Measurements from ENCODE around the gene LTBP1.
A peak's percentile ranks its signal among the peaks of the same experiment; 100 is the strongest.
"Not testable (repeated sequence)": the region's sequence is repeated elsewhere in the genome, so short reads cannot be mapped to it uniquely, and the experiment has no call there.

LTBP1 gene

GRCh38 chr2:33042265-33042664, 95.5 kb downstream of the LTBP1 start:
- DNase-seq (ENCODE audit: low read depth): no peak

DNA sequence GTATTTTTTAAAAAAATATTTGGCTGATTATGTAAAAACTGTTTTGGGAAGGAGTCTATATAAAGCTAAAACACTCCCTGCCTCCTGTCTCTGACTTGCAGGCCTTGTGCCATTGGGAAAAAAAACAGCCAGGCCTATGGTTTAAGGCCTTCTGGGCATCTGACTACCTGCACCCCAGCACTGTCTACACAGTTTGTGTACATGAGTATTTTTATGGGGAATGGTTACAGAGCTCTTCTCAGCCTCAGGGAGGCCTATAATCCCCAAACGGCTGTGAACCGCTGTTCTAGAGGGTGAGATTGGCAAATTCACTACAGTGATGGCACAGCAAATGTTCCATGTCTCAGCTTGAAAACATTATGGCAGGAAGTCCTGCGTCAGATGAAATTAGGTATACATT, 96.1 kb downstream of the LTBP1 start:
- DNase-seq (ENCODE audit: low read depth): no peak

DNA sequence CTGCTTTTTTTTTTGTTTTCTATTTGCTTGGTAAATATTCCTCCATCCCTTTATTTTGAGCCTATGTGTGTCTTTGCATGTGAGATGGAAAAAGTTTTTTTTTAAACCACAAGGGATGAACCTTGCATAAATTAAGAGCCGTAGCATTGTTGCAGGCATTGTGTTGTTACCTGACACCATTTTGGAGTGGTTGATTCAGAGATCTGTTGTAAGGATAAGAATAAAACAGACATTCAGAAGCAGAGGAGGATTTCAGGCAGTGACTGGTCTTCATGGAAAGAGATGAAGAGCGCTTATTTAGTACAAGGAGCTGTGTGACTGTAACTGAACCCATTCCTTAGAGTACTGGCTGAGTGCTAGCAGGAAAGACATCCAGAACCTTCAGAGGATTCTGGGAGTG, 101.2 kb downstream of the LTBP1 start:
- no peak for DNase-seq (ENCODE audit: low read depth)

GRCh38 chr2:33051586-33052360, 105.0 kb downstream of the LTBP1 start:
- no peak for DNase-seq (ENCODE audit: low read depth)

DNA sequence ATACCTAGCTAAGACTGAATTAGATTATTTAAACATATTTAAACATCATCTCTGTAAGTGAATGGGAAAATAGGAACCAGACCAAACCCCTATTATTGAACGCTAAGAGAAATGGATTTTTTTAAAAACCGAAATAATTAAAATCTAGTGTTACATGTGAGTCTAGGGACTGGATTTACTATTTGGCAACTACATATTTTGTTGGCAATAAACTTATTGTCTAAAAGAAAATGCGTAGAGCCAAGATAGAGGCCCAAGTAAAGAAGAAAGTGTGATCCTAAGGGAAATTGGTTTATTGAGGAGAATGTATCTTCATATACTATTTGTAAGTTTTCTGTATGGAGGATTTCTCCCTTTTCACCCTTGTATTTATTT, 105.6 kb downstream of the LTBP1 start:
- no peak for DNase-seq (ENCODE audit: low read depth)

DNA sequence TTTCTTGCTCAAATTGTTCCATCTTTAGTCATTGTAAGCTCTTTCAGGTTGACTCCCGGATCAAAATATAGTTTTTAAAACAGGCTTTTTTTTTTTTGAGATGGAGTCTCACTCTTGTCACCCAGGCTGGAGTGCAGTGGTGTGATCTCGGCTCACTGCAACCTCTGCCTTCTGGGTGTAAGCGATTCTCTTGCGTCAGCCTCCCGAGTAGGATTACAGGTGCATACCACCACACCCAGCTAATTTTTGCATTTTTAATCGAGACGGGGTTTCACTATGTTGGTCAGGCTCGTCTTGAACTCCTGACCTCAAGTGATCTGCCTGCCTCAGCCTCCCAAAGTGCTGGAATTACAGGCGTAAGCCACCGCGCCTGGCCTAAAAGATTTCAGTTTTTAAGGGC, 106.0 kb downstream of the LTBP1 start:
- not testable (repeated sequence) for DNase-seq (ENCODE audit: low read depth)

DNA sequence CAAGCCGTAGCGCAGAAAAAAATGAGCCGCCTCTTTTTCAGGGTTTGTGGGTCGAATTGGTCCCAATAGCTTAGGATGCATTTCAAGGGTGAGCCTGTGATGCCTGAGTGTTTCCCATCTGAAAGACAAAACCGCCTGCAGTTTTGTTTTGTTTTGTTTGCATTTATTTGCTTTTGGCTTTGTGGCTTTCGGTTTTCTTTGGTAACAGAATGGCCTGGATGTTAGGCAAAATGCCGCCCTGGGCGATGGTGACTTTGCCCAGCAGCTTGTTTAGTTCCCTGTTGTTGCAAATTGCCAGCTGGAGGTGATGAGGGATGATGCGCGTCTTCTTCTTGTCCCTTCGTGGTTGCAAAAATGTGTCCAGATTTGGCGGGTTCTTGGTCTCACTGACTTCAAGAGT, 109.4 kb downstream of the LTBP1 start:
- no peak for DNase-seq (ENCODE audit: low read depth)

DNA sequence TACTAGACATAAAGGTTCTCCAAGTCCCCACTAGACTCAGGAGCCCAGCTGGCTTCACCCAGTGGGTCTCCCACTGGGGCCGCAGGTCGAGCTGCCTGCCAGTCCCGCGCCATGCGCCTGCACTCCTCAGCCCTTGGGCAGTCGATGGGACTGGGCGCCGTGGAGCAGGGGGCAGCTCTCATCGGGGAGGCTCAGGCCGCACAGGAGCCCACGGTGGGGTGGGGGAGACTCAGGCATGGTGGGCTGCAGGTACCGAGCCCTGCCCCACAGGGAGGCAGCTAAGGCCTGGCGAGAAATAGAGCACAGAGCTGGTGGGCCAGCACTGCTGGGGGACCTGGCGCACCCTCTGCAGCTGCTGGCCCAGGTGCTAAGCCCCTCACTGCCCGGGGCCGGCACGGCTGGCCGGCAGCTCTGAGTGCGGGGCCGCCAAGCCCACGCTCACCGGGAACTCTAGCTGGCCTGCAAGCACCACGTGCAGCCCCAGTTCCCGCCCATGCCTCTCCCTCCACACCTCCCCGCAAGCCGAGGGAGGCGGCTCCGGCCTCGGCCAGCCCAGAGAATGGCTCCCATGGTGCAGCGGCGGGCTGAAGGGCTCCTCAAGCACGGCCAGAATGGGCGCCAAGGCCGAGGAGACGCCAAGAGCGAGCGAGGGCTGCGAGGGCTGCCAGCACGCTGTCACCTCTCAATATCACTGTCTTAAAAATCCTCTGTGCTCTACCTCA, 110.7 kb downstream of the LTBP1 start:
- DNase-seq (ENCODE audit: low read depth): not testable (repeated sequence)

DNA sequence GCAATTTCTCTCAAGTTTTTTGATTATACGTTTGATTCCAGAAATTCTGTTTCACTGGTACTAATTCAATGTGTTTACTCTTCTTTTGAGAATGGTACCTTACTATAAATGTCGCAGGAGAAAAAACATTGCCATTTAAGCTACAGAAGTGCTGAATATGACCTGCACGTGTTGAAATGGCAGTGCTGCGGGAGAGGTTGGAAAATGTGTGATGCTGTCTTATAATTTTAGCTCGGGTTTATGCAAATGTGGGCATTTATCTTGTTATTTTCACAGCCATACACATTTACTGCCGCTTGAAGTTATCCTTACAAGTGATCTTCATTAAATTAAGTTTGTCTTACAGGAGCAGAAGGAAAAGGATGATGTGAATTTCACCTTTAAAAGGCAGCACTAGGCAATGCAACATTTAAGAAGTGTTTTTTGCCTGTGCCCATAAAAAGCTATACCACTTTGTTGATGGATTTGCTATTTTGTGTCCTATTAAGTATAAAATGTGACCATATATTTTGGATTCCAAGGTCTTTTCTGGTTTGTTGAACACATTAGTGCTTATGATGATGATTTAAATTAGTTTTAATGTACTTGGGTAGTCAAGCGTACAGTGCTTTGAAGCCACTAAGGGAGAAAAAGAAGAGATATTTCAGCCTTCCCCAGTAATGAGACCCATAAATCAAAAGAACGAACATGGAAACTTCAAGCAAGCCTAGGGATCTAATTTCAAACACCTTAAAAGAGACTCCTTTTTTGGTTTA, 112.1 kb downstream of the LTBP1 start:
- no peak for DNase-seq (ENCODE audit: low read depth)

DNA sequence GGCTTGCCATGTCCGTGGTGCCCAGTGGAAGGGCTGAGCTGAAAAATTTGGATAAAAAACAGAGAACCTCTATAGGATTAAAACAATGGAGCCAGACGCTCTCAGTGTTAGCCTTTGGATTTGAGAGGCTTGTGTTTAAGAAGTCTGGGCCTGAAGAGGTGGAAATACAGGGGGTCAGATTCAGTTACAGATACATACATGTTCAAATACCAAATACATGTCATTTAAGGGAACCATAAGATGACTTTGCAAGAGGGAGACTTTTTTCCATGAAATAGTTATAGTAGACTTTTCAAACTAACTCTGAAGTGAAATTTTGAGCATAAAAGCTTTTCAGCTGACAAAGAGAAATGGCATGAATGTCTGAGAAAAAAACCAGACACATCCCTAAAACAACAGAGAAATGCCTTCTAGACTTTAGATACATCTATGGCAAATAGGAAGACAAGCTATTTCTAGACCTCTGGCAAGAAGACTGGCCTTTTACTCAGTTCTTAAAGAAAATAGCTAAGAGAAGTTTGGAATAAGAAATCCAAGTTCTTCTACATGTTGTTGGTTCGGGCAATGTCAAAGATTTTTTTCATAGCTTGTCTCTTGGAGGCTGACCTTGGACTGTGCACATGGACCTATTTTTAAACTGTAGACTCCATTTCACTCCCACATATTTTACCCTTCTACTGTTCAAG, 112.9 kb downstream of the LTBP1 start:
- DNase-seq (ENCODE audit: low read depth): no peak

GRCh38 chr2:33060405-33060804, 113.7 kb downstream of the LTBP1 start:
- no peak for DNase-seq (ENCODE audit: low read depth)

DNA sequence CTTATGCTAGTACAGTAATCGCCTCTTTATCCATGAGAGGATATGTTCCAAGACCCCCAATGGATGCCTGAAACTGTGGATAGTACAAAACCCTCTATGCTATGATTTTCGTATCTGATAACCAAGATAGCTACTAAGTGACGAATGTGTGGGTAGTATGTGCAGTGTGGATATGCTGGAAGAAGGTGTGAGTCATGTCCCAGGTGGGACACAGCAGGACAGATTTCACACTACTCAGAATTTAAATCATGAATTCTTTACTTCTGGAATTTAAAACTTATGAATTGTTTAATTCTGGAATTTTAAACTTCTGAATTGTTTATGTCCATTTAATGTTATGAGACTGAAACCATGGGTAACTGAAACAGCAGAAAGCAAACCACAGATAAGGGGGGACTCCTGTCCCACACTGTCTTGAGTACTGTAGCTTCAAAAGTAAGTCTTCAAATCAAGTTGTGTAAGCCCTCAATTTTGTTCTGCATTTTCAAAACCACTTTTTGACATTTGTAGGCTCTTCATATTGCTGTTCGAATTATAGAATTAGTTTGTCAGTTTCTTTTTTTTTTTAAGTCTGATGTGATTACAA, 116.0 kb downstream of the LTBP1 start:
- no peak for DNase-seq (ENCODE audit: low read depth)

DNA sequence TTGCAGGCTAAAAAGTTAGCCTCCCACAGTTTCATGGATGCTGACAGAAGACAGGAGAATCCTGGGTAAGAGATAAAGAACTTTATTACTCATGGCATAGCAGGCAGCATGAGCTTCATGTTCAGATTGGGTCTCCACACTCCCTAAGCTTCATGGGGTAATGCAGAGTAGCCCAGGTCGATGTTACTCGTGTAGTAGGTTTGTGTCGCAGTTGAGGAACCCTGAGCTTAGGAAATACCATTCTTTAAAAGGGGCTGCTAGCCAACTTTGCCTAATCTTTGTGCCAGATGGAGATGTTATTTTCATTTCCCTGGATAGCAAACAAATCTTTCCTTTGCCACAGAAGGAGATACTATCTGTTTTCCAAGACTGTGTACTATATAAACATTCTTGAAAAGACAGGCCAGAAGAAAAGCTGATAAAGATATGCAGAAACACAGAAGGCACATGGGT, 117.6 kb downstream of the LTBP1 start:
- no peak for DNase-seq (ENCODE audit: low read depth)

- DNase-seq (ENCODE audit: low read depth): no peak
Observed at GRCh38 chr2:33067598-33067997, 120.8 kb downstream of the LTBP1 start.

DNA sequence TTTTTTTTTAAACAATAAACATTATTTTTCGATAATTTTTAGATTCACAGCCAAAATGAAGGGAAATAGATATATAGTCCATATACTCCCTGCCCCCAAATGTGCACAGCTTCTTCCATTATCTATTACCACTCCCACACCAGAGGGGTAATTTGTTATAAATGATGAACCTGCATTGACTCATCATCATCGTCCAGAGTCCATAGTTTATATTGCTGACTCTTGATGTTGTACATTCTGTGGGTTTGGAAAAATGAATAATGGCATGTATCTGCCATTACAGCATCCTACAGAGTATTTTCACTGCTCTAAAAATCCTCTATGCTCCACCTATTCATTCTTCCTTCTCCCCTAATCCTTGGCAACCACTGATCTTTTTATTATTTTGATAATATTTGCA, 121.5 kb downstream of the LTBP1 start:
- DNase-seq (ENCODE audit: low read depth): no peak

DNA sequence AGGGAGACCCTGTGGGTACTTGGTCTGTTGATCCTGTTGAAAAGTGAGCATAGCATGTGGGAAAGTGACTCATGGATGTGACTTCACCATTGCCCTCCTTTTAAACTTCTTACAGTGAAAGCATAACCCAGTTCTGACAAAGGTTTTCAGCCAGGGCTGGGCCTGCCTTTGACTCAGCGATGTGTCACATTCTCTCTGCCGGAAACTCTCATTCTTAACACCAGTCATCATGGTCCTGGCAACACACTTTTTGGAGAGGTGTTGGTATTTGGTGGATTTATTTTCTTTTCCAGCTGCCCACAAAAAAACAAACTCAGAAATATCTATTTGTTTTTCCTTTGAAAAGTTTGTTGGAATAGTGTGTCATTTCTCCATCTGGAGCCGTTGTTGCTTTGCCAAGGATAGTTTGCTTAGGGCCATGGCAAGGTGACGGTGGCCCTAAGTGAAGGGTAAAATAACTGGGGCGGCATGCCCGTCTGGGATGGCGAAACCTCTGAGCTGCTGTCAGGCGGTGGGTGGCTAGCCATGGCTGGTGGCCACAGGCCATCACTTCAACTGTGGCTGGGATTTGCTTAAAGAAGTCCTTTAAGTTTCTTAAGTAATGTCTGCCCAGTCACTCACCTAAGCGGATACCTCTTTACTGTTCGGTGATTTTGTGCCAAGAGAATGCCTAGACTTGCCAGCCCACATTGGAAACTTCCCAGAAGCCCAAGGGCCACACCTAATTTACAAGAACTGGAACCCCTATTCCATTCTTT, 123.3 kb downstream of the LTBP1 start:
- peak; percentile 89 for DNase-seq (ENCODE audit: low read depth)

DNA sequence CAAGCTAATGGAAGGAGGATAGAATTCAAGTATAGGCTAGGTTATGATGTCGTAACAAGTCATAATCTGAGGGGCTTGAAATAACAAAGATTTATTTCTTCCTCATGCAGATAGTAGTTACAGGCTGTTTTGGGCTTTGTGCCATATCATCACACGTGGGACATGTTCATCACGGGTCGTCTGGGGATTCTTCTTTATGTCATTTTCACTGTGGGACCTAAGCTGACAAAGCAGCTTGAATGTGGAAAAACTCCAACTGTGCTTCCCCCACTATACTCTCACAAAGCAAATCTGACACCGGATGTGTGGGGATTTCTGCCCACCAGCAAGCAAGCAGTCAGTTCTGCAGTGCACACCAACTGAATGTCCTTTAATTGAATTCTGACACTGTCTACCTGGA, 124.8 kb downstream of the LTBP1 start:
- DNase-seq (ENCODE audit: low read depth): no peak

DNA sequence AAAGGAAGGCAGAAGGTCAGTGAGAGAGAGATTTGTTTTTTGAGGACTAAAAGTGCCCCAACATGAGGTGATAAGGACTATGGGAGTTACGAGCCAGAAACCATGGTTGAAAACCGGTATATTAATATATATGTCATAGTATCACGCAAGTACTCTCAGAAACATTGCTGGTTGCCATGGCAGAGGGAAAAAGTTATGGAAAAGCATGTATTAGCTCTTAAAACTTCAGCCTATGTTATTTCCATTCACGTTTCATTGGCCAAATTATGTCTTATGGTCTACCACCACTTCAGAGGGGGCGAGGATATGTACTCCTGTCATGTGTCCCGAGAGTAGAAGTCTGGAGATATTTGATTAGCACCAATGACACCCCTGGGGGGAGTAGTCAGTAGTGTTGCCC, 125.9 kb downstream of the LTBP1 start:
- DNase-seq (ENCODE audit: low read depth): no peak

GRCh38 chr2:33073018-33073417, 126.3 kb downstream of the LTBP1 start:
- DNase-seq (ENCODE audit: low read depth): no peak

- no peak for DNase-seq (ENCODE audit: low read depth)
Observed at GRCh38 chr2:33074197-33074596, 127.4 kb downstream of the LTBP1 start.

DNA sequence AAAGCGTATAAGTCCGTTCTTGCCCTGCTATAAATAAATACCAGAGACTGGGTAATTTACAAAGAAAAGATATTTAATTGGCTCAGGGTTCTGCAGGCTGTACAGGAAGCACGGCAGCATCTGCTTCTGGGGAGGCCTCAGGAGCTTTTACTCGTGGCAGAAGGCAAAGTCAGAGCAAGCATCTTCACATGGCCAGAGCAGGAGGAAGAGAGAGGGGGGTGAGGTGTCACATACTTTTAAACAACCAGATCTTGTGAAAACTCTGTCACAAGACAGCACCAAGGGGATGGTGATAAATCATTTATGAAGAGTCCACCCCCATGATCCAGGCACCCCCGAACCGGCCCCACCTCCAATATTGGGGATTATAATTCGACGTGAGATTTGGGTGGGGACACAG, 130.6 kb downstream of the LTBP1 start:
- no peak for DNase-seq (ENCODE audit: low read depth)
